PC-3 (cell line): ENCODE data around the gene RANBP10. TPM values are rescaled to one million over a fixed set of nuclear protein-coding genes. Genes with fewer than 3 reads are reported as not detected.

ENCODE experiments used
- ATAC-seq: fragments of 200-7000 bp; cut with Tn5 transposase; 2 replicates; pipeline ENCODE4 v1.9.1; 2020; ENCODE audit warnings: mild to moderate bottlenecking, moderate library complexity
- BruUV-seq: library from RNA; stranded (reverse); fragments of 400-500 nt; replicated peaks from 2 replicates; lab custom pipeline; 2021; lab: Mats Ljungman, UMichigan
- CTCF ChIA-PET: fragments of 300-600 bp; sonication (Branson Sonifier 250); formaldehyde crosslinking; loops from one replicate; lab custom pipeline; 2022; ENCODE audit warnings: antibody characterized with exemption; lab: Charles Lee
- POLR2A ChIA-PET: fragments of 300-600 bp; sonication (Branson Sonifier 250); formaldehyde crosslinking; loops from one replicate; lab custom pipeline; 2022; ENCODE audit warnings: antibody characterized with exemption; ENCODE audit not compliant: unreplicated experiment; lab: Charles Lee
- DNase-seq: peaks from one replicate; pipeline ENCODE4 v3.0.0-alpha.2; 2015
- H2AFZ ChIP-seq: fragments of 300-600 bp; sonication (generic); 2 replicates; pipeline ENCODE4 v1.6.0; 2016; ENCODE audit warnings: antibody characterized with exemption, low read length
- H3F3A ChIP-seq: fragments of 300-600 bp; sonication (generic); one replicate; pipeline ENCODE4 v1.6.0; 2017; ENCODE audit warnings: antibody characterized with exemption, low read length, control low read depth, mild to moderate bottlenecking; ENCODE audit not compliant: unreplicated experiment
- H3K27ac ChIP-seq: fragments of 300-600 bp; sonication (generic); 2 replicates; pipeline ENCODE4 v1.5.1; 2016; ENCODE audit warnings: mild to moderate bottlenecking, low read length
- H3K27me3 ChIP-seq: fragments of 300-600 bp; sonication (generic); 2 replicates; pipeline ENCODE4 v1.6.1; 2016; ENCODE audit warnings: low read length, mixed read lengths
- H3K36me3 ChIP-seq: fragments of 300-600 bp; sonication (generic); 2 replicates; pipeline ENCODE4 v1.6.1; 2016; ENCODE audit warnings: low read depth, mixed run types, low read length, mixed read lengths
- H3K4me1 ChIP-seq: fragments of 300-600 bp; sonication (generic); 2 replicates; pipeline ENCODE4 v1.5.1; 2016; ENCODE audit warnings: low read length; ENCODE audit not compliant: insufficient read depth
- H3K4me2 ChIP-seq: fragments of 300-600 bp; sonication (generic); 2 replicates; pipeline ENCODE4 v1.6.0; 2016; ENCODE audit warnings: low read length
- H3K4me3 ChIP-seq: fragments of 300-600 bp; sonication (generic); 2 replicates; pipeline ENCODE4 v1.5.1; 2016; ENCODE audit warnings: mild to moderate bottlenecking, low read length, mixed read lengths
- H3K79me2 ChIP-seq: fragments of 300-600 bp; sonication (generic); 2 replicates; pipeline ENCODE4 v1.6.1; 2017; ENCODE audit warnings: low read length, mixed read lengths
- H3K9ac ChIP-seq: fragments of 300-600 bp; sonication (generic); 2 replicates; pipeline ENCODE4 v1.6.0; 2016; ENCODE audit warnings: mild to moderate bottlenecking, low read length
- H3K9me2 ChIP-seq: fragments of 300-600 bp; sonication (generic); replicated peaks from 2 replicates; pipeline ENCODE4 v1.6.1; 2016; ENCODE audit warnings: mixed run types, low read length, mixed read lengths
- H3K9me3 ChIP-seq: fragments of 300-600 bp; sonication (generic); 2 replicates; pipeline ENCODE4 v1.6.1; 2016; ENCODE audit warnings: low read length, mixed read lengths
- H4K20me1 ChIP-seq: fragments of 300-600 bp; sonication (generic); 2 replicates; pipeline ENCODE4 v1.6.1; 2016; ENCODE audit warnings: low read length, mixed read lengths
- CTCF ChIP-seq: fragments of 300-600 bp; sonication (generic); conservative IDR thresholded peaks from 2 replicates; pipeline ENCODE4 v1.5.1; 2017; ENCODE audit warnings: antibody characterized with exemption, low read depth, mild to moderate bottlenecking, low read length
- EZH2 ChIP-seq: fragments of 300-600 bp; sonication (generic); IDR thresholded peaks from one replicate; pipeline ENCODE4 v1.6.1; 2017; ENCODE audit warnings: antibody characterized with exemption, mild to moderate bottlenecking, low read length; ENCODE audit not compliant: unreplicated experiment
- EZH2phosphoT487 ChIP-seq: fragments of 300-600 bp; sonication (generic); IDR thresholded peaks from 2 replicates; pipeline ENCODE4 v1.6.1; 2018; ENCODE audit warnings: mild to moderate bottlenecking, antibody characterized with exemption, low read length, borderline replicate concordance
- intact Hi-C: fragments of 100-400 bp; cut with micrococcal nuclease; formaldehyde crosslinking; loops from 2 replicates; pipeline ENCODE4 v1.9.0; 2023
- total RNA-seq: library from RNA; depleted of rRNA; stranded (reverse); fragments of >200 nt; gene quantifications from 2 replicates; pipeline ENCODE4 v1.2.3, GENCODE V29; 2014

The RANBP10 gene
- total RNA-seq, 1 experiment from 2014 or later, result 5.5 TPM

GRCh38 chr16:67714522-67714921 lies 91.8 kb downstream of the RANBP10 start:
- DNase-seq, result no peak
- no TSS peak for BruUV-seq
- H3K79me2 ChIP-seq, result peaks cover 75% of the 10 kb centered on the region
- H3K4me3 ChIP-seq, result no peak overlapping the region
- intact Hi-C loops, result no loop called here
- H3F3A ChIP-seq, result no peaks in the 10 kb centered on the region
- TF ChIP-seq CTCF, result no peak
- TF ChIP-seq EZH2phosphoT487, result no peak
- TF ChIP-seq EZH2, result no peak
- CTCF ChIA-PET, result no interaction called here
- H3K4me2 ChIP-seq, result no peak overlapping the region
- POLR2A ChIA-PET, result no interaction called here
- H3K9me2 ChIP-seq, result no peaks in the 10 kb centered on the region
- no peak overlapping the region for H3K9ac ChIP-seq
- no peak for ATAC-seq
- H4K20me1 ChIP-seq, result 0 out of 2 replicates have a peak, but pooled peaks cover 5% of the 10 kb centered on the region
- H3K4me1 ChIP-seq, result peaks cover 7% of the 10 kb centered on the region; the same call in 1 of the 2 replicates
- H3K27ac ChIP-seq, result no peak overlapping the region
- H3K36me3 ChIP-seq, result no peaks in the 10 kb centered on the region
- H3K27me3 ChIP-seq, result no peaks in the 10 kb centered on the region
- no peaks in the 10 kb centered on the region for H3K9me3 ChIP-seq
- no peak overlapping the region for H2AFZ ChIP-seq

GRCh38 chr16:67713647-67714273 lies 92.6 kb downstream of the RANBP10 start:
- Histone ChIP-seq H3K27ac (no peak overlapping the region), H3K4me3 (no peak overlapping the region), H3K36me3 (no peaks in the 10 kb centered on the region), H3F3A (no peaks in the 10 kb centered on the region), H3K4me1 (peaks cover 7% of the 10 kb centered on the region), H3K79me2 (peaks cover 71% of the 10 kb centered on the region), H3K27me3 (no peaks in the 10 kb centered on the region), H3K4me2 (no peak overlapping the region), H3K9me2 (no peaks in the 10 kb centered on the region), H4K20me1 (peaks cover 7% of the 10 kb centered on the region; the same call in 1 of the 2 replicates), H3K9ac (no peak overlapping the region), H2AFZ (no peak overlapping the region), H3K9me3 (no peaks in the 10 kb centered on the region)
- ATAC-seq (no peak), DNase-seq (no peak)
- TF ChIP-seq CTCF (no peak), EZH2phosphoT487 (no peak), EZH2 (no peak)
- no TSS peak for BruUV-seq
- intact Hi-C loops, result no loop called here
- POLR2A ChIA-PET, result no interaction called here
- CTCF ChIA-PET, result no interaction called here

GRCh38 chr16:67710607-67711006 lies 95.8 kb downstream of the RANBP10 start:
- CTCF ChIA-PET, result no interaction called here
- H3F3A ChIP-seq, result no peaks in the 10 kb centered on the region
- no peaks in the 10 kb centered on the region for H3K36me3 ChIP-seq
- no peak overlapping the region for H3K27ac ChIP-seq
- H3K4me3 ChIP-seq, result no peak overlapping the region
- intact Hi-C loops, result no loop called here
- H3K4me1 ChIP-seq, result peaks cover 5% of the 10 kb centered on the region; the same call in 1 of the 2 replicates
- no peaks in the 10 kb centered on the region for H3K27me3 ChIP-seq
- no TSS peak for BruUV-seq
- no peak for DNase-seq
- ATAC-seq, result no peak
- H3K9me3 ChIP-seq, result no peaks in the 10 kb centered on the region
- TF ChIP-seq EZH2phosphoT487, result no peak
- no peak for TF ChIP-seq CTCF
- no peak for TF ChIP-seq EZH2
- POLR2A ChIA-PET, result no interaction called here
- no peaks in the 10 kb centered on the region for H3K9me2 ChIP-seq
- H3K4me2 ChIP-seq, result no peak overlapping the region
- peaks cover 47% of the 10 kb centered on the region for H3K79me2 ChIP-seq
- no peak overlapping the region for H2AFZ ChIP-seq
- H4K20me1 ChIP-seq, result peaks cover 11% of the 10 kb centered on the region; the same call in 1 of the 2 replicates
- no peak overlapping the region for H3K9ac ChIP-seq
